KMS-11 (cell line): ENCODE results near the gene PCNX2.

Experiments used
- H2AFZ ChIP-seq: fragments of 200-600 bp; sonication (generic); 2 replicates; pipeline ENCODE4 v1.6.1; 2016; ENCODE audit warnings: antibody characterized with exemption, mixed run types, low read depth
- H3K27ac ChIP-seq: fragments of 200-600 bp; sonication (generic); 2 replicates; pipeline ENCODE4 v1.6.1; 2016; ENCODE audit warnings: mild to moderate bottlenecking, mixed run types
- H3K27me3 ChIP-seq: fragments of 200-600 bp; sonication (generic); 2 replicates; pipeline ENCODE4 v1.6.1; 2017; ENCODE audit warnings: mild to moderate bottlenecking, low read depth, mixed run types, moderate library complexity; ENCODE audit not compliant: insufficient read depth
- H3K36me3 ChIP-seq: fragments of 200-600 bp; sonication (generic); 2 replicates; pipeline ENCODE4 v1.6.1; 2017; ENCODE audit warnings: mild to moderate bottlenecking, mixed run types; ENCODE audit not compliant: insufficient read depth
- H3K4me1 ChIP-seq: fragments of 200-600 bp; sonication (generic); 2 replicates; pipeline ENCODE4 v1.6.1; 2016; ENCODE audit warnings: mild to moderate bottlenecking, low read depth, mixed run types; ENCODE audit not compliant: poor library complexity, severe bottlenecking
- H3K4me2 ChIP-seq: fragments of 200-600 bp; sonication (generic); 2 replicates; pipeline ENCODE4 v1.7.0; 2016; ENCODE audit warnings: mild to moderate bottlenecking, mixed run types
- H3K4me3 ChIP-seq: fragments of 200-600 bp; sonication (generic); IDR thresholded peaks from 2 replicates; pipeline ENCODE4 v1.6.1; 2017; ENCODE audit warnings: low read depth, low read length, mixed read lengths; ENCODE audit not compliant: insufficient read depth
- H3K79me2 ChIP-seq: fragments of 200-600 bp; sonication (generic); 2 replicates; pipeline ENCODE4 v1.6.1; 2016; ENCODE audit warnings: low read depth, mixed run types; ENCODE audit not compliant: insufficient read depth
- H3K9ac ChIP-seq: fragments of 200-600 bp; sonication (generic); 2 replicates; pipeline ENCODE4 v1.6.1; 2016; ENCODE audit warnings: mild to moderate bottlenecking, mixed run types
- H4K20me1 ChIP-seq: fragments of 200-600 bp; sonication (generic); 2 replicates; pipeline ENCODE4 v1.6.1; 2016; ENCODE audit warnings: mild to moderate bottlenecking, mixed run types; ENCODE audit not compliant: insufficient read depth
- CTCF ChIP-seq: fragments of 200-600 bp; sonication (generic); conservative IDR thresholded peaks from 2 replicates; pipeline ENCODE4 v1.6.1; 2017; ENCODE audit warnings: low read depth, mild to moderate bottlenecking, antibody characterized with exemption, low read length, moderate library complexity, mixed read lengths

Gene PCNX2

GRCh38 chr1:233215135-233215760, 80.3 kb downstream of the PCNX2 start:
- no peak overlapping the region for H3K27ac ChIP-seq
- H3K27me3 ChIP-seq = no peaks in the 10 kb centered on the region
- H3K4me1 ChIP-seq = no peaks in the 10 kb centered on the region
- no peak for TF ChIP-seq CTCF
- H3K9ac ChIP-seq = no peak overlapping the region
- H3K79me2 ChIP-seq = no peaks in the 10 kb centered on the region
- H3K4me2 ChIP-seq = no peak overlapping the region
- no peak overlapping the region for H2AFZ ChIP-seq
- no peak overlapping the region for H3K4me3 ChIP-seq
- no peaks in the 10 kb centered on the region for H3K36me3 ChIP-seq
- no peaks in the 10 kb centered on the region for H4K20me1 ChIP-seq

GRCh38 chr1:233211595-233211994, 83.9 kb downstream of the PCNX2 start:
- Histone ChIP-seq H3K4me3 (no peak overlapping the region), H3K4me1 (no peaks in the 10 kb centered on the region), H3K79me2 (no peaks in the 10 kb centered on the region), H3K4me2 (no peak overlapping the region), H3K27ac (no peak overlapping the region), H3K36me3 (no peaks in the 10 kb centered on the region), H4K20me1 (no peaks in the 10 kb centered on the region), H3K27me3 (no peaks in the 10 kb centered on the region), H3K9ac (no peak overlapping the region), H2AFZ (no peak overlapping the region)
- no peak for TF ChIP-seq CTCF

- H3K4me1 ChIP-seq = no peaks in the 10 kb centered on the region
- H3K79me2 ChIP-seq = no peaks in the 10 kb centered on the region
- H3K36me3 ChIP-seq = no peaks in the 10 kb centered on the region
- H2AFZ ChIP-seq = no peak overlapping the region
- H3K27me3 ChIP-seq = no peaks in the 10 kb centered on the region
- no peak overlapping the region for H3K4me3 ChIP-seq
- no peaks in the 10 kb centered on the region for H4K20me1 ChIP-seq
- no peak for TF ChIP-seq CTCF
- no peak overlapping the region for H3K4me2 ChIP-seq
- H3K27ac ChIP-seq = no peak overlapping the region
- H3K9ac ChIP-seq = no peak overlapping the region
Observed at GRCh38 chr1:233211106-233211505, 84.4 kb downstream of the PCNX2 start.

GRCh38 chr1:233209481-233209880, 86.0 kb downstream of the PCNX2 start:
- Histone ChIP-seq H3K4me1 (no peaks in the 10 kb centered on the region), H3K9ac (no peak overlapping the region), H3K36me3 (no peaks in the 10 kb centered on the region), H2AFZ (no peak overlapping the region), H4K20me1 (no peaks in the 10 kb centered on the region), H3K4me2 (no peak overlapping the region), H3K79me2 (no peaks in the 10 kb centered on the region), H3K4me3 (no peak overlapping the region), H3K27me3 (no peaks in the 10 kb centered on the region), H3K27ac (no peak overlapping the region)
- no peak for TF ChIP-seq CTCF
